ENCODE data around the gene INMT. TPM values are rescaled to one million over a fixed set of nuclear protein-coding genes. Genes with fewer than 3 reads are reported as not detected.

Gene INMT
- total RNA-seq, 4 donors from 2014 or later, result 113 to 192 (median 174) TPM

DNA sequence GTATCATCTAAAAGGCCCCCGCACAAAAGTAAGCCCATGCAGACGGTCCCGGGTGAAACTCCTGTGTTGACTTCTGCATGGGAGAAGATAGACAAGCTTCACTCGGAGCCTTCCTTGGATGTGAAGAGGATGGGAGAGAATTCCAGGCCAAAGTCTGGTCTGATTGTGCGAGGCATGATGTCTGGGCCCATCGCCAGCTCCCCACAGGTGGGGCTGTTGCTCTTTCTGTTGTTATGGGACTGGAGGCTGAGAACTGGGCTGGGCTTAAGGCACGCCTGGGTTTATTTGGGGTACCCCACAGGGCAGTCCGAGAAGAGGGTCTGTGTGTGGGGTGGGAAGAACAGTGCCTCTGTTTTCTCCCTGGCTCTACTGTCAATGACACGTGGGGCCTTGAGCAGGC, 33.9 kb downstream of the INMT start:
- intact Hi-C loops (cut with DNase I), result no loop called here
- Histone ChIP-seq H3K4me1 (peaks cover 0 to 42% (median 21%) of the 10 kb centered on the region in 4 donors), H3K27me3 (no peaks in the 10 kb centered on the region), H3K9me3 (no peaks in the 10 kb centered on the region), H3K4me3 (no peak overlapping the region), H3K27ac (replicated peaks in 1 of 4) (no peak overlapping the region), H3K36me3 (peaks cover 19 to 60% (median 44%) of the 10 kb centered on the region in 4 donors)
- TF ChIP-seq POLR2AphosphoS5 (IDR thresholded peaks at IDR 0.05), result no peak
- no peak for TF ChIP-seq CTCF (IDR thresholded peaks at IDR 0.05)
- no peak for TF ChIP-seq EP300 (IDR thresholded peaks at IDR 0.05)
- no peak for TF ChIP-seq POLR2A (IDR thresholded peaks at IDR 0.05; ENCODE audit: low read depth)
- WGBS, result 93% methylated on average over 9 of the region's 9 CpGs
- no peak for DNase-seq (ENCODE audit: extremely low spot score)

- Histone ChIP-seq H3K4me1 (peaks cover 0 to 42% (median 14%) of the 10 kb centered on the region in 4 donors), H3K36me3 (peaks cover 22 to 67% (median 49%) of the 10 kb centered on the region in 4 donors), H3K9me3 (no peaks in the 10 kb centered on the region), H3K27ac (replicated peaks in 1 of 4) (no peak overlapping the region), H3K4me3 (no peak overlapping the region), H3K27me3 (no peaks in the 10 kb centered on the region)
- DNase-seq (ENCODE audit: extremely low spot score), result no peak
- TF ChIP-seq POLR2A (IDR thresholded peaks at IDR 0.05; ENCODE audit: low read depth) (no peak), CTCF (IDR thresholded peaks at IDR 0.05) (no peak), POLR2AphosphoS5 (IDR thresholded peaks at IDR 0.05) (no peak), EP300 (IDR thresholded peaks at IDR 0.05) (no peak)
- intact Hi-C loops (cut with DNase I), result no loop called here
- WGBS, result 63% methylated on average over 1 of the region's 1 CpG
Measured at GRCh38 chr7:30787486-30787885, 35.6 kb downstream of the INMT start.

GRCh38 chr7:30788640-30789333, 36.9 kb downstream of the INMT start:
- DNase-seq (ENCODE audit: extremely low spot score), result no peak
- peak overlapping the region; percentile 27 to 55 (median 50) for H3K27ac ChIP-seq (replicated peaks in 1 of 4)
- H3K27me3 ChIP-seq, result no peaks in the 10 kb centered on the region
- peaks cover 0 to 43% (median 14%) of the 10 kb centered on the region in 4 donors for H3K4me1 ChIP-seq
- H3K36me3 ChIP-seq, result peaks cover 16 to 60% (median 47%) of the 10 kb centered on the region in 4 donors
- TF ChIP-seq CTCF (IDR thresholded peaks at IDR 0.05), result no peak
- TF ChIP-seq POLR2A (IDR thresholded peaks at IDR 0.05; ENCODE audit: low read depth), result no peak
- TF ChIP-seq EP300 (IDR thresholded peaks at IDR 0.05), result no peak
- no peak for TF ChIP-seq POLR2AphosphoS5 (IDR thresholded peaks at IDR 0.05)
- H3K9me3 ChIP-seq, result no peaks in the 10 kb centered on the region
- 89% methylated on average over 11 of the region's 11 CpGs for WGBS
- intact Hi-C loops (cut with DNase I), result no loop called here
- no peak overlapping the region for H3K4me3 ChIP-seq

DNA sequence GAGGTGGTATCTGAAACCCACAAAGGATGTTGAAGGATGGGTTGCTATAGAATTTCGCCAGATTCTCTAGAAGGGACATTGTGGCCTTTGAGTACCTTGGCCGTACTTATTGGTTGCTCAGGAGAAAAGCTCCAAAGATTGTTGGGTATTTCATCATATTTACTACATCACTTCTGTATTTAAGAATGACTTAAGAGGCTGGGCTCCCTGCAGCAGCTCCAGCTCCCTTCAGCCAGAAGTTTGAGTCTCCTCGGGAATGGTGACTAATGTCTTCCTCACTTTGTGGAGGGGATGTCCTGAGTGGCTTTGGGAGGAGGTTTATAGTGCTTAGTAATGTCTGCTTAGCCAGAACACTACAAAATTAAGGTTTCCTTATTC, 37.4 kb downstream of the INMT start:
- WGBS, result 54% methylated on average over 3 of the region's 3 CpGs
- TF ChIP-seq EP300 (IDR thresholded peaks at IDR 0.05) (no peak), POLR2A (IDR thresholded peaks at IDR 0.05; ENCODE audit: low read depth) (no peak), POLR2AphosphoS5 (IDR thresholded peaks at IDR 0.05) (peak in 1 of 2 donors; percentile 17)
- no peaks in the 10 kb centered on the region for H3K27me3 ChIP-seq
- DNase-seq (ENCODE audit: extremely low spot score), result no peak
- no peaks in the 10 kb centered on the region for H3K9me3 ChIP-seq
- peaks cover 12 to 60% (median 48%) of the 10 kb centered on the region in 4 donors for H3K36me3 ChIP-seq
- peaks cover 0 to 48% (median 14%) of the 10 kb centered on the region in 4 donors for H3K4me1 ChIP-seq
- intact Hi-C loops (cut with DNase I), result no loop called here
- no peak overlapping the region for H3K4me3 ChIP-seq
- H3K27ac ChIP-seq (replicated peaks in 1 of 4), result peak overlapping the region; percentile 37 to 60 (median 50)

DNA sequence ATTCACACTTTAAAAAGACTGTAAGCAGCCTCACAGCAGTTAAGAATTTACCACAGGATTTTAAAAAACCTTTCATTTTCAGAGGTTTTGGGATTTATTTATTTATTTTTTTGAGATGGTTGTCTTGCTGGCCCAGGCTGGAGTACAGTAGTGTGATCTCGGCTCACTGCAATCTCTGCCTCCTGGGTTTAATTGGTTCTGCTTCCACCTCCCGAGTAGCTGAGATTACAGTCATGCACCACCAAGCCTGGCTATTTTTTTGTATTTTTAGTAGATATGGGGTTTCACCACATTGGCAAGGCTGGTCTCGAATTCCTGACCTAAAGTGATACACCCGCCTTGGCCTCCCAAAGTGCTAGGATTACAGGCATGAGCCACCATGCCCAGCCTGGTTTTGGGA, 38.4 kb downstream of the INMT start:
- intact Hi-C loops (cut with DNase I), result loop anchor here (5.0 kb wide), 1 partner anchor 38 kb away; the partner anchor contains the start of gene INMT
- peaks cover 12 to 51% (median 47%) of the 10 kb centered on the region in 4 donors for H3K36me3 ChIP-seq
- TF ChIP-seq EP300 (IDR thresholded peaks at IDR 0.05) (no peak), POLR2AphosphoS5 (IDR thresholded peaks at IDR 0.05) (no peak), POLR2A (IDR thresholded peaks at IDR 0.05; ENCODE audit: low read depth) (no peak), CTCF (IDR thresholded peaks at IDR 0.05) (no peak)
- H3K9me3 ChIP-seq, result no peaks in the 10 kb centered on the region
- no peak overlapping the region for H3K4me3 ChIP-seq
- H3K4me1 ChIP-seq, result peaks cover 0 to 59% (median 21%) of the 10 kb centered on the region in 4 donors
- 88% methylated on average over 4 of the region's 4 CpGs for WGBS
- H3K27ac ChIP-seq (replicated peaks in 1 of 4), result peak overlapping the region in 2 of 4 donors; percentile 23 to 51
- DNase-seq (ENCODE audit: extremely low spot score), result no peak
- H3K27me3 ChIP-seq, result no peaks in the 10 kb centered on the region
